Measurements from ENCODE around the gene MAG. TPM values are rescaled to one million over a fixed set of nuclear protein-coding genes. Genes with fewer than 3 reads are reported as not detected.
A peak's percentile ranks its signal among the peaks of the same experiment; 100 is the strongest.

Gene MAG
- total and polyA plus RNA-seq, 2 donors (not counting 1 experiment from before 2014, with no cell fraction given), result 0.50 TPM; not detected in 1

DNA sequence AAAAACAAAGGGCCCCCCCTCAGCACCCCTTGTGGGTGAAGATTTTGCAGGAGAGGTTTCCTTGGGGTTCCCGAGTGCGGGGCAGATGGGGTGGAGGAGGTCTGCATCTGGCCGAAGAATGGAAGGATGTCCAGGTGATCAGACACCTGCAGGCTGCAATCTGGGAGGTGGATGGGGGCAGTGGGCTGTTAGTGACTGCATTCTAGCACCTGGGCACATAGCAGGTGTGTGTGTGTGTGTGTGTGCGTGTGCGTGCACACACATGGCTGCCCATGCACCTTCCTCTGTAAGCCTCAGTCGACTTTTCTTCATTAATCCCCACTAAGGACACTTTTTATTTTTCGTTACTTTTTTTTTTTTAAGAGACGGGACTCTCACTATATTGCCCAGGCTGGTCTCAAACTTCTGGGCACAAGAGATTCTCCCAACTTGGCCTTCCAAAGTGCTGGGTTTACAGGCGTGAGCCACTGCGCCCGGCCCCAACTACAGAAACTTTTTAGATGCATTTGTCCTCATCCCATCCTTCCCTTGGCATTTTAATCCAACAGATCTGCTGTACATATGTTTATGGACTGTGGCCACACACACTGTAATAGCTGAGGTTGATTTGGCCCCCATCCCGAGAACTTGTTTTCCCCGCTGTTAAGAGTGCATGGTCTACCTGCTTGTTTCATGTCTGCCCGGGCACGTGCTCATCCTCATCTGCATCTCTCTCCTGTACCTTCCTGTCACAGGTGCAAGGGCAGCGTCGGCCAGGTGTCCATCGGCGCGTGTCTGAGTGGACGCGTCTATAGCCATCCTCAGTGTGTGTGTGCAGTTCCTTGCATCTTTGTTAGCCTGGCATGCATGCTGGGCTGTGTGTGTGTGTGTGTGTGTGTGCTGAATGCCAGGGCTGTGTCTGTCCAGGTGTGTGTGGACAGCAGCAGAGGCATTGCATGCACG lies 731 bp downstream of the MAG start:
- no peak overlapping the region for H3K9ac ChIP-seq (ENCODE audit: insufficient read depth, low read length)
- no peaks in the 10 kb centered on the region for H3K4me1 ChIP-seq (ENCODE audit: control insufficient read depth, extremely low read depth, insufficient read depth, low read length)
- TF ChIP-seq EZH2 (IDR thresholded peaks at IDR 0.05; ENCODE audit: low read length, missing control alignments), result no peak
- TF ChIP-seq CTCF (conservative IDR thresholded peaks at IDR 0.05 in 1 of 2, IDR thresholded peaks at IDR 0.05 in 1 of 2; ENCODE audit: low read depth in 1 of 2, low read length in 2 of 2), result no peak
- H3K4me3 ChIP-seq (replicated peaks in 1 of 4; ENCODE audit: control extremely low read depth in 1 of 4, insufficient read depth in 1 of 4, low read depth in 3 of 4, low read length in 4 of 4), result no peak overlapping the region
- H4K20me1 ChIP-seq (ENCODE audit: control insufficient read depth, extremely low read depth, insufficient read depth, low read length), result no peaks in the 10 kb centered on the region
- H2AFZ ChIP-seq (ENCODE audit: low read length), result no peak overlapping the region
- no peaks in the 10 kb centered on the region for H3K9me3 ChIP-seq (ENCODE audit: control insufficient read depth, insufficient read depth, low read depth, low read length)
- no peaks in the 10 kb centered on the region for H3K79me2 ChIP-seq (ENCODE audit: control insufficient read depth, insufficient read depth, low read length)
- no peak overlapping the region for H3K27ac ChIP-seq (ENCODE audit: insufficient read depth, low read length)
- H3K36me3 ChIP-seq (ENCODE audit: control insufficient read depth, insufficient read depth, low read length), result no peaks in the 10 kb centered on the region
- H3K4me2 ChIP-seq (ENCODE audit: extremely low read depth, insufficient read depth, low read length), result no peak overlapping the region
- peaks cover 7% of the 10 kb centered on the region for H3K27me3 ChIP-seq (ENCODE audit: control insufficient read depth, insufficient read depth, low read length)
- DNase-seq (ENCODE audit: low read depth in 2 of 2), result no peak

DNA sequence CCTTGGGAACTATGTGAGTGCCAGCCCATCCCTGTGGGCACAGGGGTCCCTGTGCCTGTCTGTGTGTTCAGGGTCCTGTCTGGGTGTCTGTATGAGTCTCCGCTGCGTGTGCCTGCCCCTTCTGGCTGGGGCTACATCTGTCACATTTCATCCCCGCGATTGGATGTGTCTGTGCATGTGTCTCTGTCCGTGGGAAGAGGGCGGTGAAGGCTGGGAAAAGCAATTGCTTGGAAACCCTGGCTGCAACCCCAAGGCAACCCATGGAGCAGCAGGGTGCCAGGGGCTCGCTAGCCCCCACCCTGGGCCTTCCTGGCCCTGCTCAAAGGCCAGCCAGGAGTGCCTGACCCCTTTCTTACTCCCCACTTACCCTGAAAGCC lies 1.4 kb downstream of the MAG start:
- no peak overlapping the region for H3K27ac ChIP-seq (ENCODE audit: insufficient read depth, low read length)
- TF ChIP-seq CTCF (conservative IDR thresholded peaks at IDR 0.05 in 1 of 2, IDR thresholded peaks at IDR 0.05 in 1 of 2; ENCODE audit: low read depth in 1 of 2, low read length in 2 of 2), result no peak
- TF ChIP-seq EZH2 (IDR thresholded peaks at IDR 0.05; ENCODE audit: low read length, missing control alignments), result peak; percentile 44
- H4K20me1 ChIP-seq (ENCODE audit: control insufficient read depth, extremely low read depth, insufficient read depth, low read length), result no peaks in the 10 kb centered on the region
- no peaks in the 10 kb centered on the region for H3K36me3 ChIP-seq (ENCODE audit: control insufficient read depth, insufficient read depth, low read length)
- no peak for DNase-seq (ENCODE audit: low read depth in 2 of 2)
- no peak overlapping the region for H3K4me3 ChIP-seq (replicated peaks in 1 of 4; ENCODE audit: control extremely low read depth in 1 of 4, insufficient read depth in 1 of 4, low read depth in 3 of 4, low read length in 4 of 4)
- H3K4me1 ChIP-seq (ENCODE audit: control insufficient read depth, extremely low read depth, insufficient read depth, low read length), result no peaks in the 10 kb centered on the region
- H3K4me2 ChIP-seq (ENCODE audit: extremely low read depth, insufficient read depth, low read length), result no peak overlapping the region
- H3K9me3 ChIP-seq (ENCODE audit: control insufficient read depth, insufficient read depth, low read depth, low read length), result no peaks in the 10 kb centered on the region
- no peaks in the 10 kb centered on the region for H3K79me2 ChIP-seq (ENCODE audit: control insufficient read depth, insufficient read depth, low read length)
- no peak overlapping the region for H2AFZ ChIP-seq (ENCODE audit: low read length)
- no peak overlapping the region for H3K9ac ChIP-seq (ENCODE audit: insufficient read depth, low read length)
- peaks cover 7% of the 10 kb centered on the region for H3K27me3 ChIP-seq (ENCODE audit: control insufficient read depth, insufficient read depth, low read length)

- H4K20me1 ChIP-seq (ENCODE audit: control insufficient read depth, extremely low read depth, insufficient read depth, low read length), result no peaks in the 10 kb centered on the region
- TF ChIP-seq CTCF (conservative IDR thresholded peaks at IDR 0.05 in 1 of 2, IDR thresholded peaks at IDR 0.05 in 1 of 2; ENCODE audit: low read depth in 1 of 2, low read length in 2 of 2) (no peak), EZH2 (IDR thresholded peaks at IDR 0.05; ENCODE audit: low read length, missing control alignments) (no peak)
- no peak overlapping the region for H2AFZ ChIP-seq (ENCODE audit: low read length)
- no peak overlapping the region for H3K4me3 ChIP-seq (replicated peaks in 1 of 4; ENCODE audit: control extremely low read depth in 1 of 4, insufficient read depth in 1 of 4, low read depth in 3 of 4, low read length in 4 of 4)
- no peaks in the 10 kb centered on the region for H3K9me3 ChIP-seq (ENCODE audit: control insufficient read depth, insufficient read depth, low read depth, low read length)
- no peak overlapping the region for H3K27ac ChIP-seq (ENCODE audit: insufficient read depth, low read length)
- no peaks in the 10 kb centered on the region for H3K79me2 ChIP-seq (ENCODE audit: control insufficient read depth, insufficient read depth, low read length)
- H3K4me2 ChIP-seq (ENCODE audit: extremely low read depth, insufficient read depth, low read length), result no peak overlapping the region
- peaks cover 7% of the 10 kb centered on the region for H3K27me3 ChIP-seq (ENCODE audit: control insufficient read depth, insufficient read depth, low read length)
- H3K9ac ChIP-seq (ENCODE audit: insufficient read depth, low read length), result no peak overlapping the region
- DNase-seq (ENCODE audit: low read depth in 2 of 2), result no peak
- no peaks in the 10 kb centered on the region for H3K4me1 ChIP-seq (ENCODE audit: control insufficient read depth, extremely low read depth, insufficient read depth, low read length)
- H3K36me3 ChIP-seq (ENCODE audit: control insufficient read depth, insufficient read depth, low read length), result no peaks in the 10 kb centered on the region
Measured at GRCh38 chr19:35293808-35294207, 1.8 kb downstream of the MAG start.

Measured in fibroblast of lung (primary cell).